Stimulated activated naive CD8-positive, alpha-beta T cell treated with anti-CD3 and anti-CD28 coated beads, Interleukin-15, Interleukin-2, amounts not matched to agents 100 U/mL and 50 U/mL, for 24 hours (primary cell): Measurements from ENCODE around the gene SLC24A3.

Source experiments
- ATAC-seq: fragments of 150-1000 bp; cut with Tn5 transposase; one replicate; pipeline ENCODE4 v1.10.0; 2021
- DNase-seq: peaks from one replicate; pipeline ENCODE4 v3.0.0; 2021

SLC24A3 gene

GRCh38 chr20:19462491-19462890 lies 250.0 kb downstream of the SLC24A3 start:
- DNase-seq (no peak), ATAC-seq (no peak)

- ATAC-seq = no peak
- no peak for DNase-seq
Measured at GRCh38 chr20:19463597-19463996, 251.2 kb downstream of the SLC24A3 start.

- DNase-seq (no peak), ATAC-seq (no peak)
Measured at GRCh38 chr20:19465536-19465935, 253.1 kb downstream of the SLC24A3 start.

GRCh38 chr20:19466206-19466928 lies 253.9 kb downstream of the SLC24A3 start:
- no peak for DNase-seq
- ATAC-seq = no peak

GRCh38 chr20:19473216-19473921 lies 260.9 kb downstream of the SLC24A3 start:
- ATAC-seq (no peak), DNase-seq (no peak)

- ATAC-seq (no peak), DNase-seq (no peak)
Measured at GRCh38 chr20:19473922-19474286, 261.5 kb downstream of the SLC24A3 start.

- DNase-seq (no peak), ATAC-seq (no peak)
Measured at GRCh38 chr20:19478320-19478895, 266.0 kb downstream of the SLC24A3 start.

GRCh38 chr20:19482726-19483125 lies 270.3 kb downstream of the SLC24A3 start:
- ATAC-seq (no peak), DNase-seq (no peak)

GRCh38 chr20:19483309-19483708 lies 270.9 kb downstream of the SLC24A3 start:
- DNase-seq = no peak
- ATAC-seq = no peak

- ATAC-seq = no peak
- DNase-seq = no peak
Measured at GRCh38 chr20:19486446-19486845, 274.0 kb downstream of the SLC24A3 start.

- DNase-seq (no peak), ATAC-seq (no peak)
Measured at GRCh38 chr20:19487420-19487819, 275.0 kb downstream of the SLC24A3 start.

GRCh38 chr20:19491241-19491640 lies 278.8 kb downstream of the SLC24A3 start:
- DNase-seq = no peak
- ATAC-seq = no peak

GRCh38 chr20:19492116-19492515 lies 279.7 kb downstream of the SLC24A3 start:
- ATAC-seq (no peak), DNase-seq (no peak)

- ATAC-seq = no peak
- no peak for DNase-seq
Measured at GRCh38 chr20:19492687-19493336, 280.4 kb downstream of the SLC24A3 start.

- ATAC-seq (no peak), DNase-seq (no peak)
Measured at GRCh38 chr20:19493794-19494495, 281.5 kb downstream of the SLC24A3 start.

- DNase-seq (no peak), ATAC-seq (no peak)
Measured at GRCh38 chr20:19495905-19496703, 283.7 kb downstream of the SLC24A3 start.

- ATAC-seq (no peak), DNase-seq (no peak)
Measured at GRCh38 chr20:19497064-19497463, 284.6 kb downstream of the SLC24A3 start.

- ATAC-seq (no peak), DNase-seq (no peak)
Measured at GRCh38 chr20:19498756-19499155, 286.3 kb downstream of the SLC24A3 start.

GRCh38 chr20:19501476-19502115 lies 289.2 kb downstream of the SLC24A3 start:
- ATAC-seq (no peak), DNase-seq (no peak)

GRCh38 chr20:19502169-19502568 lies 289.7 kb downstream of the SLC24A3 start:
- DNase-seq = no peak
- ATAC-seq = no peak

- no peak for DNase-seq
- ATAC-seq = no peak
Measured at GRCh38 chr20:19504251-19504650, 291.8 kb downstream of the SLC24A3 start.
